ENCODE results near the gene PABPN1. TPM values are rescaled to one million over a fixed set of nuclear protein-coding genes. Genes with fewer than 3 reads are reported as not detected.

The PABPN1 gene
- polyA plus RNA-seq, 2 of the 4 experiments (the other 2 are of a cell fraction) = 157 to 197 TPM

GRCh38 chr14:23308721-23309445 lies 12.4 kb upstream of the PABPN1 start:
- WGBS (ENCODE audit: missing lambda C conversion rate) = 93% methylated on average over 17 of the region's 17 CpGs
- Histone ChIP-seq H3K4me1 (peaks cover 25% of the 10 kb centered on the region), H3K4me3 (no peak overlapping the region), H3K9me3 (no peaks in the 10 kb centered on the region), H3K4me2 (peak overlapping the region; percentile 94), H3K27ac (0 out of 6 replicates have a peak overlapping the region, but pooled peaks of 1 of the 2 experiments have one; percentile 17)
- ATAC-seq (no peak), DNase-seq (ENCODE audit: low read depth in 1 of 2, low spot score in 1 of 2) (no peak), FAIRE-seq (no peak)
- TF ChIP-seq CEBPB (IDR thresholded peaks at IDR 0.05) (no peak), TP53 (CRISPR knock-in tag; IDR thresholded peaks at IDR 0.05) (no peak), MAFK (IDR thresholded peaks at IDR 0.05; ENCODE audit: partially characterized antibody) (no peak), ELK1 (IDR thresholded peaks at IDR 0.05; ENCODE audit: low read depth, low read length) (no peak), BHLHE40 (IDR thresholded peaks at IDR 0.05; ENCODE audit: low read depth, low read length) (no peak), JUNB (IDR thresholded peaks at IDR 0.05) (no peak), TFCP2L1 (CRISPR knock-in tag; IDR thresholded peaks at IDR 0.05) (no peak), EHMT2 (IDR thresholded peaks at IDR 0.05; ENCODE audit: low read depth) (no peak), POLR2A (IDR thresholded peaks at IDR 0.05; ENCODE audit: low read length) (no peak), POLR2AphosphoS2 (conservative IDR thresholded peaks at IDR 0.05; ENCODE audit: low read length) (no peak), RFX5 (IDR thresholded peaks at IDR 0.05) (no peak), FOSL2 (IDR thresholded peaks at IDR 0.05) (no peak), FOSL2 (CRISPR knock-in tag; IDR thresholded peaks at IDR 0.05) (no peak), ATOH8 (CRISPR knock-in tag; IDR thresholded peaks at IDR 0.05; ENCODE audit: low read depth) (no peak), HEYL (CRISPR knock-in tag; IDR thresholded peaks at IDR 0.05) (no peak), CHD4 (IDR thresholded peaks at IDR 0.05; ENCODE audit: borderline replicate concordance) (no peak)
- TF ChIP-seq, protein P1, sequence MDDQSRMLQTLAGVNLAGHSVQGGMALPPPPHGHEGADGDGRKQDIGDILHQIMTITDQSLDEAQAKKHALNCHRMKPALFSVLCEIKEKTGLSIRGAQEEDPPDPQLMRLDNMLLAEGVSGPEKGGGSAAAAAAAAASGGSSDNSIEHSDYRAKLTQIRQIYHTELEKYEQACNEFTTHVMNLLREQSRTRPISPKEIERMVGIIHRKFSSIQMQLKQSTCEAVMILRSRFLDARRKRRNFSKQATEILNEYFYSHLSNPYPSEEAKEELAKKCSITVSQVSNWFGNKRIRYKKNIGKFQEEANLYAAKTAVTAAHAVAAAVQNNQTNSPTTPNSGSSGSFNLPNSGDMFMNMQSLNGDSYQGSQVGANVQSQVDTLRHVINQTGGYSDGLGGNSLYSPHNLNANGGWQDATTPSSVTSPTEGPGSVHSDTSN (IDR thresholded peaks at IDR 0.05) = no peak
- ChIA-PET POLR2A (interaction anchor here (0.5 to 4.5 kb wide), 2 partner anchors 13 to 243 kb away, joined by 3 to 64 read pairs; partner anchors contain the start of genes PABPN1 and ZFHX2), CTCF (interaction anchor here (0.5 to 3.8 kb wide), 10 partner anchors 7 to 794 kb away, joined by 3 to 15 read pairs (median 4); partner anchors contain the start of genes PPP1R3E and SLC22A17)

DNA sequence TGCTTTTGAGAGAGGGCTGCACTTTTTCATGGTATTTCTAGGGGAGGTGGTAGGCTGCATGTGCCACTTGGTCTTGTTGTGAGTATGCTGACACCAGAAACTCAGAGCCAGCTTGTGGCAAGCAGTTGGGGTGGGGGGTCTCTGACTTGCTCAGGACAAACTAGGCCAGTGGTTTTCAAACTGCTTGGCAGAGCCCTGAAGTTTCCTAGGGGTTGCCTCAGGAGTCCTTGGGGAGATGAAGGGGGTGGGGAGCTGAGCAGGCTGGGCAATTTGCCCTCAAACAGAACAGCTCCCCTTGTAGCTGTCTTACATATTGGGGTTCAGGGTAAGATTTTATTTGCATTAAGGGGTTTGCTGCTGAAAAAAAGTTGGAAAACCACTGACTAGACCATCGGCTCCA lies 10.7 kb upstream of the PABPN1 start:
- DNase-seq (ENCODE audit: low read depth in 1 of 2, low spot score in 1 of 2) = no peak
- Histone ChIP-seq H3K9me3 (no peaks in the 10 kb centered on the region), H3K4me1 (peaks cover 24% of the 10 kb centered on the region), H3K27ac (no peak overlapping the region), H3K4me2 (no peak overlapping the region), H3K4me3 (no peak overlapping the region)
- CTCF ChIA-PET = interaction anchor here (1.0 to 2.9 kb wide), 6 partner anchors 9 to 216 kb away, joined by 3 to 15 read pairs (median 4); partner anchors contain the start of genes ACIN1, C14orf119, PABPN1 and PPP1R3E
- TF ChIP-seq FOSB (CRISPR knock-in tag; IDR thresholded peaks at IDR 0.05) (no peak), RCOR1 (IDR thresholded peaks at IDR 0.05; ENCODE audit: low read depth, low read length) (no peak), HOXB13 (CRISPR knock-in tag; IDR thresholded peaks at IDR 0.05; ENCODE audit: low read depth) (no peak), SMC3 (IDR thresholded peaks at IDR 0.05) (no peak), RFX5 (IDR thresholded peaks at IDR 0.05) (no peak), MAZ (IDR thresholded peaks at IDR 0.05; ENCODE audit: borderline replicate concordance, low read depth, low read length) (no peak), ATOH8 (CRISPR knock-in tag; IDR thresholded peaks at IDR 0.05; ENCODE audit: low read depth) (no peak), ZSCAN20 (CRISPR knock-in tag; IDR thresholded peaks at IDR 0.05) (no peak), BHLHE40 (IDR thresholded peaks at IDR 0.05; ENCODE audit: low read depth, low read length) (no peak), EHF (CRISPR knock-in tag; IDR thresholded peaks at IDR 0.05) (no peak), TP53 (CRISPR knock-in tag; IDR thresholded peaks at IDR 0.05) (no peak)
- TF ChIP-seq, protein P2, sequence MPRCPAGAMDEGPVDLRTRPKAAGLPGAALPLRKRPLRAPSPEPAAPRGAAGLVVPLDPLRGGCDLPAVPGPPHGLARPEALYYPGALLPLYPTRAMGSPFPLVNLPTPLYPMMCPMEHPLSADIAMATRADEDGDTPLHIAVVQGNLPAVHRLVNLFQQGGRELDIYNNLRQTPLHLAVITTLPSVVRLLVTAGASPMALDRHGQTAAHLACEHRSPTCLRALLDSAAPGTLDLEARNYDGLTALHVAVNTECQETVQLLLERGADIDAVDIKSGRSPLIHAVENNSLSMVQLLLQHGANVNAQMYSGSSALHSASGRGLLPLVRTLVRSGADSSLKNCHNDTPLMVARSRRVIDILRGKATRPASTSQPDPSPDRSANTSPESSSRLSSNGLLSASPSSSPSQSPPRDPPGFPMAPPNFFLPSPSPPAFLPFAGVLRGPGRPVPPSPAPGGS (IDR thresholded peaks at IDR 0.05) = no peak
- 82% methylated on average over 1 of the region's 1 CpG for WGBS (ENCODE audit: missing lambda C conversion rate)
- POLR2A ChIA-PET = interaction anchor here (1.2 to 1.4 kb wide), 2 partner anchors 8 to 11 kb away, joined by 5 read pairs; partner anchors contain the start of genes PABPN1 and PPP1R3E
- FAIRE-seq = no peak
- ATAC-seq = no peak
